K562 (cell line): ENCODE measurements around the gene EML2. TPM values are rescaled to one million over a fixed set of nuclear protein-coding genes. Genes with fewer than 3 reads are reported as not detected.
A peak's percentile ranks its signal among the peaks of the same experiment; 100 is the strongest.

Source experiments
- CREM ChIP-seq: IDR thresholded peaks from 2 replicates; pipeline ENCODE4 v1.6.1; 2014; ENCODE audit warnings: antibody characterized with exemption, low read depth
- GABPA ChIP-seq: fragments of 200-800 bp; sonication (Bioruptor generic); conservative IDR thresholded peaks from 2 replicates; pipeline ENCODE4 v1.6.1; 2016; ENCODE audit warnings: low read depth, missing genetic modification characterization, missing compliant biosample characterization
- HNRNPL ChIP-seq: fragments of 200-400 bp; formaldehyde crosslinking; IDR thresholded peaks from 2 replicates; pipeline ENCODE4 v1.6.1; 2017; ENCODE audit warnings: low read depth, mild to moderate bottlenecking, low read length
- KLF16 ChIP-seq: IDR thresholded peaks from 2 replicates; pipeline ENCODE4 v1.6.1; 2016; ENCODE audit warnings: antibody characterized with exemption
- NONO ChIP-seq, 2 experiments: fragments of 200-400 bp in 1 of 2; fragments of 450-650 bp in 1 of 2; formaldehyde crosslinking in 1 of 2; IDR thresholded peaks; 2 replicates each; pipeline ENCODE4 v1.6.1; 2017; ENCODE audit warnings: low read depth in 2 of 2, mild to moderate bottlenecking in 2 of 2, moderate library complexity in 2 of 2, low read length in 1 of 2
- RBM14 ChIP-seq: fragments of 200-400 bp; formaldehyde crosslinking; IDR thresholded peaks from 2 replicates; pipeline ENCODE4 v1.6.1; 2018; ENCODE audit warnings: low read depth, mild to moderate bottlenecking, low read length, moderate library complexity, borderline replicate concordance; ENCODE audit not compliant: insufficient read depth
- RFX7 ChIP-seq: fragments of 250-450 bp; sonication (Bioruptor Pico); IDR thresholded peaks from 2 replicates; pipeline ENCODE4 v1.5.1; 2021; ENCODE audit warnings: mild to moderate bottlenecking
- THRAP3 ChIP-seq: fragments of 450-650 bp; IDR thresholded peaks from 2 replicates; pipeline ENCODE4 v1.6.1; 2016; ENCODE audit warnings: mild to moderate bottlenecking, inconsistent platforms, borderline replicate concordance
- TOE1 ChIP-seq, 2 experiments: fragments of 450-650 bp in 1 of 2; sonication (generic) in 1 of 2; formaldehyde crosslinking in 1 of 2; IDR thresholded peaks; 2 replicates each; pipeline versions ENCODE4 v1.7.1 to v1.8.0; 2016 to 2022; ENCODE audit warnings: borderline replicate concordance in 2 of 2, mild to moderate bottlenecking in 2 of 2, antibody characterized with exemption in 1 of 2, inconsistent platforms in 1 of 2, low read depth in 1 of 2, missing genetic modification reagents in 1 of 2, moderate library complexity in 1 of 2
- WHSC1 ChIP-seq: IDR thresholded peaks from one replicate; pipeline ENCODE4 v1.6.1; 2012; ENCODE audit warnings: low read length, control low read depth, inconsistent platforms
- ZC3H8 ChIP-seq: fragments of 450-650 bp; IDR thresholded peaks from 2 replicates; pipeline ENCODE4 v1.6.1; 2017
- ZNF444 ChIP-seq: fragments of 250-450 bp; sonication (Bioruptor Pico); IDR thresholded peaks from 2 replicates; pipeline ENCODE4 v1.4.0; 2020; ENCODE audit warnings: mild to moderate bottlenecking, moderate library complexity
- ZNF518B ChIP-seq: fragments of 250-450 bp; sonication (Bioruptor Pico); IDR thresholded peaks from 2 replicates; pipeline ENCODE4 v1.5.0; 2021; ENCODE audit warnings: mild to moderate bottlenecking, moderate library complexity
- polyA plus RNA-seq, 8 experiments: library from polyadenylated mRNA; depleted of rRNA in 4 of 8; stranded (reverse) in 5 of 8; unstranded in 3 of 8; fragments of >200 nt; fragmentation: Nextera tagmentation in 2 of 8; fragmentation: Illumina TruSeq in 1 of 8; extraction: Ambion mirVana in 2 of 8; extraction: Trizol in 1 of 8; gene quantifications; 2 replicates each; pipeline versions ENCODE4 v1.2.1 to v1.2.3, GENCODE V29; 2011 to 2014; ENCODE audit warnings: inconsistent platforms in 1 of 8, missing spikeins in 1 of 8
- total RNA-seq, 7 experiments: library from RNA; depleted of rRNA in 6 of 7; stranded (reverse); fragments of >200 nt in 6 of 7; fragmentation: Illumina TruSeq in 2 of 7; extraction: Trizol in 2 of 7; gene quantifications; 2 replicates each; pipeline versions ENCODE4 v1.2.1 to v1.2.3, GENCODE V29; 2011 to 2021; ENCODE audit warnings: low replicate concordance in 1 of 7
- TF ChIP-seq, protein P1 (sequence below): IDR thresholded peaks from 3 replicates; pipeline ENCODE4 v1.6.1; 2011; ENCODE audit warnings: borderline replicate concordance, mild to moderate bottlenecking, moderate library complexity; ENCODE audit not compliant: insufficient read length; ENCODE audit errors: extremely low read depth
- TF ChIP-seq, protein P2 (sequence below): sonication (generic); formaldehyde crosslinking; IDR thresholded peaks from 2 replicates; pipeline ENCODE4 v1.4.0; 2020; ENCODE audit warnings: mild to moderate bottlenecking, missing genetic modification reagents
- TF ChIP-seq, protein P3 (sequence below): fragments of 450-650 bp; IDR thresholded peaks from 2 replicates; pipeline ENCODE4 v1.6.1; 2016; ENCODE audit warnings: antibody characterized with exemption

EML2 gene
- total and polyA plus RNA-seq, 9 of the 15 experiments (the other 6 are each of a cell fraction or from before 2014, with no cell fraction given) = 2.6 to 69.6 (median 24.8) TPM

DNA sequence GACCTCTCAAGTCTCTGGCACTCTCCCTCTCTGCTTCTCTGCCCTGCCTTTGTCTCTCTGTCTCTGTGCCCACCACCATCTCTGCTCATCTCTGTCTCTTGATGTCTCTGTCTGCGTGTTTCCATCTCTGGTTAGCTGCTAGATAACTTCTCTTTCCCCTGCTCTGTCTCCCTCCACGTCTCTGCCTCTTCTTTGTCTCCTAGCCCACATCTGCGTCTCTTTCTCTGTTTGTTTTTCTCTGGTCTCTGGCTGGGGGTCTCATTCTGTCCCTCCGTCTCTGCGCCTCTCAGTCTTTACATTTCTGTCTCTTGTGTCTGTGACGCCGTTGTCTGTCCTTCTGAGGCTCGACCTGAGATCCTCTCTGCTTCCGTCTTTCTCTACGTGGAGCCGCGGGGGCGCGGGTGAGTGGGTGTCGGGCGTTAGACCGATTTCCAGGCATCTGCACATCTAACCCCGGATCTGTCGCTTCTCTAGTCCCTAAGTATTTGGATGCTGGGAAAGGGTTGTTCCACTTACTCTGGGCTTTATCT lies 29.2 kb upstream of the EML2 start (continued):
- TF ChIP-seq, protein P1, sequence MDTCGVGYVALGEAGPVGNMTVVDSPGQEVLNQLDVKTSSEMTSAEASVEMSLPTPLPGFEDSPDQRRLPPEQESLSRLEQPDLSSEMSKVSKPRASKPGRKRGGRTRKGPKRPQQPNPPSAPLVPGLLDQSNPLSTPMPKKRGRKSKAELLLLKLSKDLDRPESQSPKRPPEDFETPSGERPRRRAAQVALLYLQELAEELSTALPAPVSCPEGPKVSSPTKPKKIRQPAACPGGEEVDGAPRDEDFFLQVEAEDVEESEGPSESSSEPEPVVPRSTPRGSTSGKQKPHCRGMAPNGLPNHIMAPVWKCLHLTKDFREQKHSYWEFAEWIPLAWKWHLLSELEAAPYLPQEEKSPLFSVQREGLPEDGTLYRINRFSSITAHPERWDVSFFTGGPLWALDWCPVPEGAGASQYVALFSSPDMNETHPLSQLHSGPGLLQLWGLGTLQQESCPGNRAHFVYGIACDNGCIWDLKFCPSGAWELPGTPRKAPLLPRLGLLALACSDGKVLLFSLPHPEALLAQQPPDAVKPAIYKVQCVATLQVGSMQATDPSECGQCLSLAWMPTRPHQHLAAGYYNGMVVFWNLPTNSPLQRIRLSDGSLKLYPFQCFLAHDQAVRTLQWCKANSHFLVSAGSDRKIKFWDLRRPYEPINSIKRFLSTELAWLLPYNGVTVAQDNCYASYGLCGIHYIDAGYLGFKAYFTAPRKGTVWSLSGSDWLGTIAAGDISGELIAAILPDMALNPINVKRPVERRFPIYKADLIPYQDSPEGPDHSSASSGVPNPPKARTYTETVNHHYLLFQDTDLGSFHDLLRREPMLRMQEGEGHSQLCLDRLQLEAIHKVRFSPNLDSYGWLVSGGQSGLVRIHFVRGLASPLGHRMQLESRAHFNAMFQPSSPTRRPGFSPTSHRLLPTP = no peak
- TF ChIP-seq, protein P2, sequence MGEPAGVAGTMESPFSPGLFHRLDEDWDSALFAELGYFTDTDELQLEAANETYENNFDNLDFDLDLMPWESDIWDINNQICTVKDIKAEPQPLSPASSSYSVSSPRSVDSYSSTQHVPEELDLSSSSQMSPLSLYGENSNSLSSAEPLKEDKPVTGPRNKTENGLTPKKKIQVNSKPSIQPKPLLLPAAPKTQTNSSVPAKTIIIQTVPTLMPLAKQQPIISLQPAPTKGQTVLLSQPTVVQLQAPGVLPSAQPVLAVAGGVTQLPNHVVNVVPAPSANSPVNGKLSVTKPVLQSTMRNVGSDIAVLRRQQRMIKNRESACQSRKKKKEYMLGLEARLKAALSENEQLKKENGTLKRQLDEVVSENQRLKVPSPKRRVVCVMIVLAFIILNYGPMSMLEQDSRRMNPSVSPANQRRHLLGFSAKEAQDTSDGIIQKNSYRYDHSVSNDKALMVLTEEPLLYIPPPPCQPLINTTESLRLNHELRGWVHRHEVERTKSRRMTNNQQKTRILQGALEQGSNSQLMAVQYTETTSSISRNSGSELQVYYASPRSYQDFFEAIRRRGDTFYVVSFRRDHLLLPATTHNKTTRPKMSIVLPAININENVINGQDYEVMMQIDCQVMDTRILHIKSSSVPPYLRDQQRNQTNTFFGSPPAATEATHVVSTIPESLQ (CRISPR knock-in tag) = no peak
- no peak for TF ChIP-seq NONO (IDR thresholded peaks at IDR 0.05; ENCODE audit: low read depth in 2 of 2, low read length in 1 of 2)
- TF ChIP-seq ZC3H8 = peak; percentile 78
- TF ChIP-seq THRAP3 = peak; percentile 97
- no peak for TF ChIP-seq ZNF444
- TF ChIP-seq KLF16 = no peak
- peak; percentile 69; the same call in 1 of the 2 replicates for TF ChIP-seq CREM
- TF ChIP-seq HNRNPL = no peak
- TF ChIP-seq RFX7 (CRISPR knock-in tag) = no peak
- TF ChIP-seq RBM14 = no peak
- TF ChIP-seq TOE1 (IDR thresholded peaks at IDR 0.05; ENCODE audit: borderline replicate concordance) = peak; percentile 59; the same call in 1 of the 2 replicates
- peak; percentile 83; the same call in 1 of the 2 replicates for TF ChIP-seq TOE1 (CRISPR knock-in tag; IDR thresholded peaks at IDR 0.05; ENCODE audit: borderline replicate concordance, low read depth)
- no peak for TF ChIP-seq ZNF518B
- no peak for TF ChIP-seq WHSC1
- TF ChIP-seq GABPA = no peak
- TF ChIP-seq, protein P3, sequence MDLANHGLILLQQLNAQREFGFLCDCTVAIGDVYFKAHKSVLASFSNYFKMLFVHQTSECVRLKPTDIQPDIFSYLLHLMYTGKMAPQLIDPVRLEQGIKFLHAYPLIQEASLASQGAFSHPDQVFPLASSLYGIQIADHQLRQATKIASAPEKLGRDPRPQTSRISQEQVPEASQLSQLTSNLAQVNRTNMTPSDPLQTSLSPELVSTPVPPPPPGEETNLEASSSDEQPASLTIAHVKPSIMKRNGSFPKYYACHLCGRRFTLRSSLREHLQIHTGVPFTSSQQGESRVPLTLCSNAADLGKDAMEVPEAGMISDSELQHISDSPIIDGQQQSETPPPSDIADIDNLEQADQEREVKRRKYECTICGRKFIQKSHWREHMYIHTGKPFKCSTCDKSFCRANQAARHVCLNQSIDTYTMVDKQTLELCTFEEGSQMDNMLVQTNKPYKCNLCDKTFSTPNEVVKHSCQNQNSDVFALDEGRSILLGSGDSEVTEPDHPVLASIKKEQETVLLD = peak; percentile 62
